Midbrain (tissue), 1 donor: ENCODE measurements around the gene GABRB1.

Experiments used
- DNase-seq: peaks from one replicate; lab custom pipeline; 2025; lab: John Stamatoyannopoulos, UW

GABRB1 gene

DNA sequence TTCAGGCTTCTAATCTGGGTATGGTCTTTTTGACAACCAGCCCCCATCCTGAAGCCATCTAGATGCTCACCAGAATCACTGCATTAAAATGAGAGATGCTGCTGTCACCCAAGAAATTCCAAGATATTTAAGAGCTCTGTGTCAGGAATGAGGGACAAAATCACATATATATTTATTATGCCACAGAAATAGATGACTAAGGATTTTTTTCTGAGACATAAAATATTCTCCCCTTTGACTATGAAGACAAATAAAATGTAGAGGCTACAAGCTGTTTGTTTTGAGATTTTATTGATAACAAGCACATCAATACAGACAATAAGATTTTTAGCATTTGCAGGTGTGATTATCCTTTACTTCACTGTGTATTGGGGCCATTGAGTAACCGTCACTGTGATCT lies 354.8 kb downstream of the GABRB1 start:
- DNase-seq = no peak

DNA sequence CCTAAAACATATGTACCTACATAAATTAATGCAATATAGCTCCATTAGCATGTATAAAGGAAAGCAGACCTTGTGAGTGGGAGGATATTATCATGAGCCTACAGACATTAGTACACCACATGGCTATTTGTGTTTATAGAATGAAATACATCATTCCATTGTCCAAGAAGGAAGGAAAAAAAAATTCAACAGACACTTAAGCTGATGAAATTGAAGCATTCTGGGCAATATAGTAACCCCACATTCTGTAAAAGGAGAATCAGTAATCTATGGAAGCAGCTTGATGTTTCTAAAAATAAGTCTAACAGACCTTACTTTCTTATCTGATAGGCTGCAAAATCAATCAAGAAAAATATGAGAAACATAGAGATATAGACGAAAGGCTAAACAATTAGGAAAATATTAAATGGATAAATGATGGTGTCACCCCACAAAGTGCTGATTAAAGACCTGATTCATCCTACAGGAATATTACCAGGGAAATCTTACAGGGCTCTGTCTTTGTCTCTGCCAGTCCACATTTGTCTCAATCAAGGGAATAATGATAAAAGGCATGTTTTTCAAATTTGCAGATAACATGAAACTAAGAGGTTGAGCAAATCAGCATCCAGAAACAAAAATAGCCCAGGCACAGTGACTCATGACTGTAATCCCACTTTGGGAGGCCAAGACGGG lies 355.3 kb downstream of the GABRB1 start:
- no peak for DNase-seq

DNA sequence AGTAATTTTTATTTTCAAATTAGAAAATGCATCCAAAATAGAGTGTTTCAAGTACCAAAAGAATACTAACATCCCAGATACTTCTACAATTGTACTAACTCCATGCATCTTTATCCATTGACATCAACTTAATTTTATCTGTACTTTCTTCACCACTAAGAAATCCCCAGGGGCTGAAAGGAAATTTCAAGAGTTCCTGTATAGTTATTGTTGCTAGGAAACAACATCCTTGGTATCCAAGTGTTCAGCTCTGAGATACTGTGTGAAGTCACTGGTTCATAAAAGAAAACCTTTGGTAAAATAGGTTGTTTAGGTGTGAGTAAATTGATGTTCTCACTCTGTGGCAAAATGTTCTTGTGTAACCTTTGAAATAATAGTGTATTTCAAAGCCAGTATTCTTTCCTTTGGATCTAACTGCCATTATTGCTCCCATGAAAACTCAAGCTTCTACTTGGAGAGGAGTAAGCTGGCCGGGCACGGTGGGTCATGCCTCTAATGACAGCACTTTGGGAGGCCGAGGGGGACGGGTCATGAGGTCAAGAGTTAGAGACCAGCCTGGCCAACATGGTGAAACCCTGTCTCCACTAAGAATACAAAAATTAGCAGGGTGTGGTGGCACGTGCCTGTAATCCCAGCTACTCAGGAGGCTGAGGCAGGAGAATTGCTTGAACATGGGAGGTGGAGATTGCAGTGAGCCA lies 359.2 kb downstream of the GABRB1 start:
- DNase-seq = no peak

DNA sequence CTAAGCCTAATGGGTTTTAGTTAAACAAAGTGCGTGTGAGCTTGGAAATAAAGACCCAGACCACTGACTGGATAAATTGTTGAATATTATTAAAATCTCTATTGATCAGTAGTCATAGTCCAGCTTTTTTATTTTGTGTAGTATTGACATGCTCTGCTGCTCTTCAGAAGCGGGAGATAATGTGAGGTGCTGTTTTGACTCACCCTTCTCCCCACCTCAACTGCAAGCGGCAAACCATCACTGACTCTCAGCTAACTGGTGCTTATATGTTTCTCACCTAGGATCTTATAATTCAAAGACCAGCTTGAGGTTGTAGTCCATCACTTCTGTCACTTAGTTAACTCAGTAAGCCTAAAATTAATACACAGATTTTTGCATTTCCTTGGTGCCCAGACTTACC lies 359.9 kb downstream of the GABRB1 start:
- no peak for DNase-seq

DNA sequence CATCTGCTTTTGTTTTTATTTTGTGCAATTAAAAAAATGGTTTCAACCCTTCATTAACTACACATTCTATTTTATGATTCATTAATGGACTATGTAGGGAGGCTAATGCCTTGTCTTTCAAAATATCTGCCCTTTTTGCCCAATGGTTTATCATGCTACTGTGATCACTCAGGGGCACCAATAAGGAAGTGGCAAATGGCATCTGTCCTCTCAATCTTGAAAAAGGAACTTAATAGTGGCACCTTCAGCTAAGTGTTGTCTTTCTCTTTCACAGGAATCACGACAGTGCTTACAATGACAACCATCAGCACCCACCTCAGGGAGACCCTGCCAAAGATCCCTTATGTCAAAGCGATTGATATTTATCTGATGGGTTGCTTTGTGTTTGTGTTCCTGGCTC lies 375.0 kb downstream of the GABRB1 start:
- no peak for DNase-seq

DNA sequence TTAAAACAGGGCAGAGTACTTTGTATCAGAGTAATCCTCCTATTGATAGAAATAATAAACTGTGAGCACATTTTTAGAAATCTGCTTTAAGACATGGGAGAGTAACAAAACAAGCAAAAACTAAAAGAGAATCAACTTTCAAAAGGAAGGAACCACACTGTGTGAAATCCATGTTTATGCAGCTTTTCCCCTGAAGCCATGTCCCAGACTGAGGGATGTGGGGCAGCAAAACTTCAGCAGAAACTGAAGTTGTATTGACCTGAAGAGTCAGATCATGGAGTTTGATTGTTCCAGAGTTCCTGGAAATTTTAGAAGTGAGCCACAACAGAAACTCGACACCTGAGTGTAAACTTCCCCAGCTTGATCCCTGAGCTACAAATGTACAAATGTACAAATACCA lies 378.9 kb downstream of the GABRB1 start:
- DNase-seq = no peak

DNA sequence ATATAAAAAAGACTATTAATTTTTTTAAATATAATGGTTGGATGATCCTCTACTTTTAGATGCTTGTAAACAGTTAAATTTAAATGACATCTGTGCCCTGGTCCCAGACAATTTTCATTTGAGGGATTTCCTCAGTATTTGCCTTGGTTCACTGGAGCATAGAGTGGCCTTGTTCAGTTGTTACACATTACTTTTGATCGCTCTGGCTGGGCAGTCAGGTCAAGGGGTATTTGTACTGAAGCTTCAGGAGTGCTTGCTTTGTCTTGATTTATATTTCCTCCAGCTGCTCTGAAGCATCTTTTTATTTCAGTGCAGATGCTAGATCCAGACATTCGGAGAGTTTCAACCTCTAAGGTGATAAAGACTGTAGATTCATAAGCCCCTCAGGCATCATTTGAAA lies 382.2 kb downstream of the GABRB1 start:
- DNase-seq = no peak

DNA sequence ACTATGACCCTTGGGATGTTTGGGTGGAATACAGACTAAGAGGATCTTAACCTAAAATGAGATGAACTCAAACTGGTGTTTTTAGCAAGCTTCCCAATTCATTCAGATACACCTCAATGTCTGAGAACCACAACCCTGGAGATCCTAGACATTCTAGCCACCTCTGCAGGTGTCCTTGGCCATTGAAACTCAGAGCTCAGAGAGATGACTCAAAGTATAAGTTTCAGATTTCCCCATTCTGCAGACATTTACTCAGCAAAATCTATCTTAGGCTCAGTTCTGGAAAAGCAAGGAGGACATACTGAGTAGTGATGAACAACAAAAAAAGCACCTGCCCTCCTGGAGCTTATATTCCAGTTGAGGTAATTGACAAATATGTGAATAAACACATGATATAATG lies 384.4 kb downstream of the GABRB1 start:
- no peak for DNase-seq

DNA sequence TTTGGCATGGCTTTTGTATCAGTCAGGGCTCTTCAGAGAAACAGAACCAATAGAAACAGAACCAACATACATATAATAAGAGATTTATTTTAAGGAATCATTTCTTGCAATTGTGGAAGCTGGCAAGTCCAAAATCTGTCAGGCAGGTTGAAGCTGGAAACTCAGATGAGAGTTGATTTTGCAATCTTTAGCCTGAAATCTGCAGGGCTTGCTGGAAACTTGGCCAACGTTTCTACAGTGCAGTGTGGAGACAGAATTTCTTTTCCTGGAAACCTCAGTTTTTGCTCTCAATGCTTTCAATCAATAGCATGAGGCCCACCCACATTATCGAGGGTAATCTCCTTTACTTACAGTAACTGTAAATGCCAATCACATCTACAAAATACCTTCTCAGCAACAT lies 386.8 kb downstream of the GABRB1 start:
- no peak for DNase-seq

DNA sequence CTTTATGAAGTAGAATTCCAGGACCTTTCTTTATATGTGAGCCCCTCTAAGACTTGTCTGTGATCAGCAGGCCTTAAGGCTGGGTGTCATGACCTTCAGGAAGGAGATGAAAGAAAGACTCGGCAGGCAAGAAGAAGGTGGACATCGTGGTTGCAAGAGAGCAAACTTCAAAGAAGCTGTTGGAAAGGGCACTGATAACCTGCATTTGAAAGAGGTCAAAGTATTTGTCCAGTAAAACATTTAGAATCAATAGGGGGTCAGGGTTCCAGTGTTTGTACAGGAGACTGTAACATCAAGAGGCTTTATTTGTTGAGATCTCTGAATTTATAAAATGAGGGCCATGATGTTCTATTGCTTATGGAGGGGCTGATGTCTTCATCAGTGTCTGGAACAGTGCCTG lies 387.9 kb downstream of the GABRB1 start:
- DNase-seq = no peak

DNA sequence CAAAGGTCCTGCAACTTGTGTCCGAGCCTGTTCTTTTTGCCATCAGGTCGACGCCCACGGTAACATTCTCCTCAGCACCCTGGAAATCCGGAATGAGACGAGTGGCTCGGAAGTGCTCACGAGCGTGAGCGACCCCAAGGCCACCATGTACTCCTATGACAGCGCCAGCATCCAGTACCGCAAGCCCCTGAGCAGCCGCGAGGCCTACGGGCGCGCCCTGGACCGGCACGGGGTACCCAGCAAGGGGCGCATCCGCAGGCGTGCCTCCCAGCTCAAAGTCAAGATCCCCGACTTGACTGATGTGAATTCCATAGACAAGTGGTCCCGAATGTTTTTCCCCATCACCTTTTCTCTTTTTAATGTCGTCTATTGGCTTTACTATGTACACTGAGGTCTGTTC lies 394.3 kb downstream of the GABRB1 start:
- DNase-seq = no peak

DNA sequence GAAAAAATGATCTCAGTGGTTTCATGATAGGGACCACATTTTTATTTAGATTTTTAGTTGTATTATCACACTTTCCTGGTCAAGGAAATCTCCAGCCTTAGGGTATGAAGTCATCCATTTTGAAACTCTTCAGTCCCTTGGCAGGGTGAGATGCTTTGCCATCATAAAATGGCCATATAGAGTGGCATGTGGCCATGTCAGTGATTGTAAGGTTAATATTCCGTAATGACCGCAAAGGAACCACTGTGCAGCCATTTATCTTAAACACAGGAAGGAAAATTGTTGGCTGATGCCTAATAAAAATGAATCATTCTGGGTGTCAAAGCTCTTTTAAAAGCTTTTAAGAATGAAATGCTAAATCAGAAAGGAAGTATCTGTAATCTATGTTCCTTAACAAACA lies 396.6 kb downstream of the GABRB1 start:
- no peak for DNase-seq

DNA sequence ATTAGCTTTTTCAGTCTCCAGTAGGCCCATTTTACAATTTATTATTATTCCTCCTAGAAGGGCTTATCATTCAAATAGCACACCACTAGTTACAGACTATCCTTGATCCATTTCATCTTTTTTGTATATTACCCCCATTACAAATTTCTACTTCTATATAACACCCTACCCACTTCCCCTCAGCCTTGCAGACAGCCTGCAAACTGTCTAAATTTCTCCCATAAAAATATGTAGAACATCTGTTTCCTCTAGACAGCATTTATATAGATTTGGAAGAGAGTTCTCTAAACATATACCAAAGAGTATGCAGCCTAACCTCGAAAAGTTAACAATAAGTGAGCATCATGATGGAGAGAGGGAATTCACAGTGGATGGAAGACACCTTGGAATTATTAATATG lies 401.4 kb downstream of the GABRB1 start:
- DNase-seq = no peak

DNA sequence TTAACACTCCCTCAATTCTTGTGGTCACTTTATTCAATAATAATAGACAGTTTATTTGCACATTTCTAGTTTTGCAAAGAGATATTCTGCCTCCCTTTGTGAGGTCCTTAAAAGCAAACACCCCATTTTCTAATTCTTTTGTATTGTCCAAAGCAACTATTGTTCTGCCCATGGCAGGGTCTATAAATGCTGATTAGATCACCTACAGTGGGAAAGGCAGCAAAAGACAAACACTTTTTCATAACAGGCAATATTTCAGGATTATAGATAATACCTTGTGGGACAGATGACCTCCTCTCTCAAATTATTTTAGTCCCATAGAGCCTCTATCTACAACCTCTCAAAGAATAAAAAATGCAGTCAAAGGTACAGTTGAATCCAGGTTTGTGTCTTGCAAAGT lies 403.6 kb downstream of the GABRB1 start:
- DNase-seq = no peak

DNA sequence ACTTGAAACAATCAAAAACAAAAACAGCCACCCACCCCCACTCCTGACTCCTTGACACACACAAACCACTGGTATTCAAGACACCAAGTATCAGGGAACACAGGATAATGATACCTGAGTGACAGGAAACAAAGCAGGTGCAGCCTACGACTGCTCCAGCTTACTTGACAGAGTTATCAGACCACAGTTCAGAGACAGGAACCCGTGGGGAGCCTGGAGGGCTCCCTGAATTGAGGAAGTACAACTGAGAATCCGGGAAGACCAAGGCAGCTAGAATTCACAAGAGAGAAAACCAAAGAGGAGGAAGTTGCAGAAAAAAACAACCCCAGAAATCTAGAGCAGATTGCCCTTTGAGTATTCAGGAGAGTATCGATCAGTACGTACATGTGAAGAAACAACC lies 411.6 kb downstream of the GABRB1 start:
- peak; percentile 17 for DNase-seq

DNA sequence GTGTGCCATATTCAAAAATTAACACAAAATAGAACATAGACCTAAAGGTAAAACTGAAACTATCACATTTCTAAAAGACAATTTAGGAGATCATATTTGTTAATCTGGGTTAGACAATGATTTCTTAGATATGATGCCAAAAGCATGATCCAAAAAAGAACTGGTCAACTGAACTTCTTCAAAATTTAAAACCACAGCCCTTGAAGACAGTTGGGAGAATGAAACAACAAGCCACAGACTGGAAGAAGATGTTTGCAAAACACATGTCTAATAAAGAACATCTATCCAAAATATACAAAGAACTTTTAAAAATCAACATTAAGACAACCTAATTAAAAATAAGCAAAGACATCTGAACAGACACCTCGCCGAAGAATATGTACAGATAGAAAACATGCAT lies 412.7 kb downstream of the GABRB1 start:
- no peak for DNase-seq

DNA sequence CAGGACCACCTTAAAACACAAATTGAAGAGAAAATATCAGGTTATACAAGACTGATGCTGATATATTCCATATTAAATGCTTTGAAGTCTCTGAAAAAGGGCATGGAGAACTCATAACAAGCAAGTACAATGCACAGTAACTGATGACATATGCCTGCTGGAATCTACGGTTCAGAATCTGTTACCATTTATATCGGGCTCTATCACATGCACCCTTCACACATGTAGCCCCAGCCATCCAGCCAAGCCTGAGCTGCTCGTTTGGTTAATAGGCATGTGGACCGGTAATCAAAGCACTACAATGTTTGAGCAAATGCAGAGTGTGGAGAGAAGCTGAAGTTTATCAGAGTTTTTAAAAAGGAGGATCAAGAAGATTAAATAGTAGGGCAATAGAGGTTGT lies 420.3 kb downstream of the GABRB1 start:
- DNase-seq = no peak

DNA sequence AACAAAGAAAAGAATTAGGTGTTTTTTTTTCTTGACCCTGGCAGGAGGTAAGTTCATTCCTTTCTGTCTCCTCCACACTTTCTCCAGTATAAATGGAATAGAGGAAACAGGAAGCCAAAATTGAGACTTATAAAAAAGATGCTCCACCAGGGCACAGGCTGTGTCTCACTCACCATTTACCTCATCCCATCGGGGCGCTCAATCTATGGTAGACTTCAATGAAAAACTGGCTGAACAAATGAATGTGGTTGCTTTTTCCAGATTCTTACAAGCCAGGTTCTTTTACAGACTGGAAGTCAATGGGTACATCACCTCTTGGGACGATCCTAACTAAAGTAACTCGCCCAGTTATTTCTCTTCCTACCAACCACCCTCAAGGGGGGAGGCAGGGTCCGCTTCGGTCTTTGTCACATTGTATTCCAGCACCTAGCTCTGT lies 431.4 kb downstream of the GABRB1 start:
- DNase-seq = no peak

DNA sequence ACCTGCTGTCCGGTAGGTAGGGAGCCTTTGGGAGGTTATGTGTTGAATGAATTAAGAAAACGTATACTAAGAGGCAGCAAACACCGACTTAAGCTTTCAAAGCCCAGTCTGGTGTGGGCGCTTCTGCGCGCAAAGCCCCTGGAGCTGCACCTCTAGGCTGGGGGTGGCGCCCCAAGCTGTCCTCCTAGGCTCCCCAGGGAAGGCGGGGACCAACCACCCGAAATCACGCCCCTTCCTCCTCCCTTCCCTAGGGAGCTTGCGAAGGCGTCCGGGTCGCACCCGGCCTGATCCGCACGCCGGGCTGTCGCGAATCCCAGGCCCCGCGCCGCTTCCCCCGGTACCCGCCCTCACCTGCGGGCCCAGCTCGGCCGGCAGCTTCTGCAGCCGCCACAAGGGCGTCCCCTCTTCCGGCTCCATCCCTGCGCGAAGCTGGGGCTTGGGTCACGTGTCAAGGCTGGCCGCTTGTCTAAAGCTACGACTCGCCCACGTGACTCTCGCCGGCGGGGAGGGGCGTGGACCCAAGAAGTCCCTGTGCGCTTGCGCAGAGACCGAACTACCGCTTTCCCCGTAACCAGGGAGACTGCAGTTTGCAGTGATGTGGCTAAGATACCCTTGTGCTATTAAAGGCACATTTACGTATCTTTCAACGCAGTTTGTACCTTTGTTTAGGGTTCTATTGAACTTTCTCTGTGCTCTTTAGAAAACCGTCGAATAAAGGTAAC lies 432.0 kb downstream of the GABRB1 start, which contains the start of gene COMMD8:
Gene COMMD8 (minus strand): TSS at position 468 of the 722 bp plus-strand sequence. CDS start 51 bp downstream, at position 417.
- DNase-seq = peak; percentile 96

DNA sequence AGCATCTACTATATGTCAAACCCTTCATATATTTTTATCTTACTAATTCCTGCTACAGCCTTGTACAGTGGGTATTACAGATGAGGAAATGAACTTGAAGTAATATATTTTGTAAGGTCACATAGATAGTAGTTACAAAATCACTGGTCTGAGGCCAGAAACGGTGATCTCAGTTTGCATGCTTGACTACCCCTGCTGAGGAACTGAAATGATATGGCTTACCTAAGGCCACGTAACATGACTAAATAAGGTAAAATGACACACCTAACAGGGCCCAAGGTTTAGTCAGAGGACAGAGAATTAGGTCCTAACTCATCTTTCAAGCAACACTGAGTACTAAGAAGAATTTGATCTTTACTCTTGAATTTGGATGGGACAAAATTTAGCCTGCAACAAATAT lies 433.6 kb downstream of the GABRB1 start:
- DNase-seq = no peak

DNA sequence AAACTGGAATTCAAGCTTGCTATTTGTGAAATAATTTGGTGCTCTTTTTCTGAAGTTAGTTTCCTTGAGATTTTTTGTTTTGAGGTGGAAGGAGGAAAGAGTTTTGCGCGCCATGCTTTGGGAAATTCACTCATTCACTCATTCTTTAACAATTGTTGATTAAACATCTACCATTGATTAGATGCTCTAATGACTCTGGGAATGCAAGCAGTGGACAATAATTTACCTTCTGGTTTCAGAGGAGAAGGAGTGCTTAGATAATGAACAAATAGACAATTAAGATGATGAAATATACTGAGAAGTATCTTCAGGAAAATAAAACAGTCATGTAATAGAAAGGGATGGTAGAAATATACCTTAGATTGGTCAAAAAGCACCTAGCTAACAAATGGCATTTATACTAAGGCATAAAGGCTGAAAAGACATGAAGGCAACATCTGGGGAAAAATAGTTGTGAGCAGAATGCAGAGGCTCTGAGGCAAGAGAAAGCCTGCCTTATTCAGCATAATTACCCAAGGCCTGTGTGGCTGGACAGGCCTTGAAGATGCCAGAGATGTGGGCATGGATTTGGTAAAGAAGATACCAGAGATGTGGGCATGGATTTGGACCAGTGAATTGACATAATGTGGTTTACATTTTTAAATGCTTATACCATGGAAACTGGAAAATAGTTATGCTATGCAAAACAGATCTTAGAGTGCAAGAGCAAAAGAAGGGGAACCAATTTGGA lies 434.9 kb downstream of the GABRB1 start:
- DNase-seq = no peak

DNA sequence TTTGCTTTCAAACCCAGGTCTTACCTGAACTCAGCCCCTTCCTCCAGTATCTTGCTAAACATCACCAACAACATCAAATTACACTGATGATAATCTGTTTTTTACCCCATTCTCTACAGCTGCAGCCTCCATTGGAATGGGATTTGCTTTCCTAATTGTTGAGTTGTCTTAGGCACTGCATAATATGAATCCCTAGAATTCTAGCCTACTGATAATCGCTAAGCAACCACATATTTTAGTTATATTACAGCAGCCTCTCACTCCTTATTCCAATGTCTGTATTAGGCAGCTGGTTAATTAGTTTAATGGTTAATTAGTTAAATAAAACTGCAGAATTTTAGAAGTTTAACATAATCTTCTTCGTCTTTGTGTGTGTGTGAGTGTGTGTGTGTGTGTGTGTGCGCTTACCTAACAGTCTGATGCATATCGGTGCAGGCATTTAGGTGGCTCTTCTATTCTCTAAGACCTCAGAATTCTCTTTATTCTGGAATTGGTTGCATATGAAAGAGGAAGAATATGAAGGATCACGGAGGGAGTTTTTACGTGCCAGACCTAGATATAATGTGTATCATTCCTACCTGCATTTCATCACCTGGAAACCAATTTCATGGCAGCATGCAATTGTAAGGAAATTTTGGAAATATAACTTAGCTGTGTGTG lies 437.5 kb downstream of the GABRB1 start:
- DNase-seq = no peak
